Measurements from ENCODE around the gene ACTN4. TPM values are rescaled to one million over a fixed set of nuclear protein-coding genes. Genes with fewer than 3 reads are reported as not detected.

Gene ACTN4
- total RNA-seq, 2 donors from 2014 or later, result 1,019 to 1,060 TPM

- no peak overlapping the region for H3K4me3 ChIP-seq
- H3K36me3 ChIP-seq, result peaks cover 36% of the 10 kb centered on the region
- intact Hi-C loops (cut with DNase I), result no loop called here
- no peak overlapping the region for H3K27ac ChIP-seq
- no peaks in the 10 kb centered on the region for H3K27me3 ChIP-seq
- peak overlapping the region in 1 of 2 donors; percentile 26 for H3K9ac ChIP-seq (ENCODE audit: low read depth in 2 of 2, low read length in 2 of 2)
- no peak for TF ChIP-seq CTCF (IDR thresholded peaks at IDR 0.05)
- no peaks in the 10 kb centered on the region for H3K4me1 ChIP-seq
- H3K9me3 ChIP-seq, result no peaks in the 10 kb centered on the region
- DNase-seq, result no peak
Measured at GRCh38 chr19:38728752-38729541, 81.5 kb downstream of the ACTN4 start.

GRCh38 chr19:38729653-38730469 lies 82.4 kb downstream of the ACTN4 start:
- Histone ChIP-seq H3K4me1 (no peaks in the 10 kb centered on the region), H3K36me3 (peaks cover 27% of the 10 kb centered on the region), H3K9me3 (no peaks in the 10 kb centered on the region), H3K27me3 (no peaks in the 10 kb centered on the region), H3K9ac (ENCODE audit: low read depth in 2 of 2, low read length in 2 of 2) (no peak overlapping the region), H3K27ac (no peak overlapping the region), H3K4me3 (no peak overlapping the region)
- intact Hi-C loops (cut with DNase I), result no loop called here
- peak; percentile 77 for TF ChIP-seq CTCF (IDR thresholded peaks at IDR 0.05)
- DNase-seq, result peak; percentile 77

GRCh38 chr19:38730470-38730730 lies 83.0 kb downstream of the ACTN4 start:
- no peak for DNase-seq
- H3K9me3 ChIP-seq, result no peaks in the 10 kb centered on the region
- H3K27ac ChIP-seq, result peak overlapping the region; percentile 82
- peak overlapping the region in 1 of 2 donors; percentile 64 for H3K9ac ChIP-seq (ENCODE audit: low read depth in 2 of 2, low read length in 2 of 2)
- no peaks in the 10 kb centered on the region for H3K4me1 ChIP-seq
- no peak overlapping the region for H3K4me3 ChIP-seq
- no peak for TF ChIP-seq CTCF (IDR thresholded peaks at IDR 0.05)
- intact Hi-C loops (cut with DNase I), result no loop called here
- H3K36me3 ChIP-seq, result peaks cover 22% of the 10 kb centered on the region
- H3K27me3 ChIP-seq, result no peaks in the 10 kb centered on the region

GRCh38 chr19:38730731-38731589 lies 83.5 kb downstream of the ACTN4 start:
- TF ChIP-seq CTCF (IDR thresholded peaks at IDR 0.05), result no peak
- Histone ChIP-seq H3K9ac (ENCODE audit: low read depth in 2 of 2, low read length in 2 of 2) (peak overlapping the region in 1 of 2 donors; percentile 75), H3K4me1 (no peaks in the 10 kb centered on the region), H3K36me3 (peaks cover 17% of the 10 kb centered on the region), H3K27me3 (no peaks in the 10 kb centered on the region), H3K4me3 (no peak overlapping the region), H3K9me3 (no peaks in the 10 kb centered on the region), H3K27ac (peak overlapping the region; percentile 82)
- intact Hi-C loops (cut with DNase I), result no loop called here
- peak; percentile 29 for DNase-seq

GRCh38 chr19:38731654-38732301 lies 84.3 kb downstream of the ACTN4 start:
- no peaks in the 10 kb centered on the region for H3K4me1 ChIP-seq
- no peak for TF ChIP-seq CTCF (IDR thresholded peaks at IDR 0.05)
- no peaks in the 10 kb centered on the region for H3K9me3 ChIP-seq
- peak overlapping the region in 1 of 2 donors; percentile 75 for H3K9ac ChIP-seq (ENCODE audit: low read depth in 2 of 2, low read length in 2 of 2)
- H3K27me3 ChIP-seq, result no peaks in the 10 kb centered on the region
- peaks cover 9% of the 10 kb centered on the region for H3K36me3 ChIP-seq
- peak overlapping the region; percentile 82 for H3K27ac ChIP-seq
- peak; percentile 76 for DNase-seq
- intact Hi-C loops (cut with DNase I), result loop anchor here (2.0 kb wide), 1 partner anchor 95 kb away; no protein-coding TSS in a partner anchor
- H3K4me3 ChIP-seq, result no peak overlapping the region
